Motor neuron (in vitro differentiated cells): Measurements from ENCODE around the gene BORCS6. TPM values are rescaled to one million over a fixed set of nuclear protein-coding genes. Genes with fewer than 3 reads are reported as not detected.
A peak's percentile ranks its signal among the peaks of the same experiment; 100 is the strongest.

Source experiments
- ATAC-seq, 8 experiments: fragments of 200-7000 bp; cut with Tn5 transposase; replicated peaks in 6 of 8; 2 replicates each; pipeline ENCODE4 v1.8.0; 2021; ENCODE audit warnings: mild to moderate bottlenecking in 8 of 8, moderate library complexity in 8 of 8
- H3K27ac ChIP-seq, 2 donors: fragments of 250-450 bp; sonication (Bioruptor Pico); 2 replicates each; pipeline ENCODE4 v1.9.0; 2021; ENCODE audit warnings: antibody characterized with exemption in 2 of 2, mild to moderate bottlenecking in 2 of 2, moderate library complexity in 1 of 2
- H3K4me1 ChIP-seq, 2 donors: fragments of 250-450 bp; sonication (Bioruptor Pico); replicated peaks in 1 of 2; 2 replicates each; pipeline ENCODE4 v1.6.1; 2021; ENCODE audit warnings: antibody characterized with exemption in 2 of 2, mild to moderate bottlenecking in 2 of 2, moderate library complexity in 1 of 2
- H3K4me3 ChIP-seq, 5 donors: fragments of 250-450 bp; sonication (Bioruptor Pico); 2 replicates each; pipeline ENCODE4 v1.9.0; 2021; ENCODE audit warnings: antibody characterized with exemption in 5 of 5, mild to moderate bottlenecking in 5 of 5, moderate library complexity in 4 of 5
- WGBS, 10 experiments: fragments of 450-650 bp; shearing (Covaris generic); methylation state at CpG; one replicate each; pipeline ENCODE4 v1.0.0; 2022; 5-methylcytosine and 5-hydroxymethylcytosine counted together
- in situ Hi-C, 9 experiments: fragments of 400-800 bp; cut with MboI; loops; one replicate each; pipeline ENCODE4 v1.15.0; 2021; ENCODE audit warnings: low sequenced_read_pairs in 9 of 9, low pct_unique_long_range_greater_than_20kb in 2 of 9; ENCODE audit not compliant: unreplicated experiment in 9 of 9
- total RNA-seq, 8 experiments: library from RNA; unstranded; fragments of 300-600 nt; gene quantifications; 2 replicates each; pipeline versions ENCODE4 v1.2.3 to v1.2.4, GENCODE V29; 2022

Gene BORCS6
- total RNA-seq, 8 experiments from 2014 or later: 3.5 to 11.1 (median 5.6) TPM

GRCh38 chr17:8153957-8154607 lies 35.9 kb downstream of the BORCS6 start:
- peak; percentile 7 to 31 (median 19) for ATAC-seq
- in situ Hi-C loops: no loop called here
- H3K4me3 ChIP-seq: peak overlapping the region; percentile 22 to 66 (median 48)
- H3K27ac ChIP-seq: peak overlapping the region; percentile 94 to 99
- H3K4me1 ChIP-seq: peaks cover 23 to 35% of the 10 kb centered on the region in 2 donors
- 0 to 18% (median 3%) methylated on average over 1 to 8 of the region's 22 CpGs; no CpG with 5 or more reads in 5 of the 10 experiments for WGBS, 10 experiments

GRCh38 chr17:8153525-8153956 lies 36.4 kb downstream of the BORCS6 start:
- WGBS, 10 experiments: 0 to 18% (median 6%) methylated on average over 2 to 12 of the region's 13 CpGs; no CpG with 5 or more reads in 1 of the 10 experiments
- peak in 7 of 8 experiments; percentile 0 to 27 (median 16) for ATAC-seq
- Histone ChIP-seq H3K4me1 (peaks cover 23 to 33% of the 10 kb centered on the region in 2 donors), H3K27ac (peak overlapping the region; percentile 94 to 99), H3K4me3 (peak overlapping the region; percentile 22 to 66 (median 48))
- in situ Hi-C loops: no loop called here

- WGBS, 10 experiments: 0 to 100% (median 61%) methylated on average over 1 to 4 of the region's 7 CpGs; no CpG with 5 or more reads in 2 of the 10 experiments
- in situ Hi-C loops: no loop called here
- Histone ChIP-seq H3K27ac (peak overlapping the region; percentile 86 to 99), H3K4me3 (peak overlapping the region; percentile 3 to 66 (median 13)), H3K4me1 (peaks cover 23 to 33% of the 10 kb centered on the region in 2 donors)
- no peak for ATAC-seq
Measured at GRCh38 chr17:8153031-8153451, 36.9 kb downstream of the BORCS6 start.

- in situ Hi-C loops: no loop called here
- 0 to 3% (median 0%) methylated on average over 1 to 13 of the region's 42 CpGs; no CpG with 5 or more reads in 6 of the 10 experiments for whole genome bisulfite sequencing, 10 experiments
- Histone ChIP-seq H3K4me3 (peak within 1 kb of the TSS; percentile 48 to 66 (median 56)), H3K4me1 (peaks cover 23 to 33% of the 10 kb centered on the region in 2 donors), H3K27ac (peak within 1 kb of the TSS; percentile 86 to 99)
- peak; percentile 20 to 57 (median 54) for ATAC-seq
Measured at GRCh38 chr17:8152112-8152775, 37.7 kb downstream of the BORCS6 start, which contains the start of gene PER1. Gene PER1, minus strand, starts transcription at chr17:8152404. Its CDS starts 1,698 bp downstream, at chr17:8150706.

- 0 to 10% (median 0%) methylated on average over 1 to 4 of the region's 22 CpGs; no CpG with 5 or more reads in 4 of the 10 experiments for WGBS, 10 experiments
Measured at GRCh38 chr17:8151641-8152111, 38.3 kb downstream of the BORCS6 start.

GRCh38 chr17:8151120-8151640 lies 38.8 kb downstream of the BORCS6 start:
- peak; percentile 10 to 37 (median 25) for ATAC-seq
- Histone ChIP-seq H3K4me3 (peak overlapping the region; percentile 48 to 66 (median 56)), H3K4me1 (peaks cover 19 to 30% of the 10 kb centered on the region in 2 donors), H3K27ac (peak overlapping the region; percentile 68 to 72)
- 0 to 2% methylated on average over 2 to 8 of the region's 38 CpGs; no CpG with 5 or more reads in 8 of the 10 experiments for WGBS, 10 experiments
- in situ Hi-C loops: no loop called here

More at GRCh38 chr17:8151641-8152111, 38.3 kb downstream of the BORCS6 start:
- in situ Hi-C loops: no loop called here
- Histone ChIP-seq H3K4me1 (peaks cover 19 to 30% of the 10 kb centered on the region in 2 donors), H3K27ac (peak overlapping the region; percentile 68 to 72), H3K4me3 (peak overlapping the region; percentile 48 to 66 (median 56))
- ATAC-seq: peak in 2 of 8 experiments; percentile 0 to 1

- Histone ChIP-seq H3K27ac (peak overlapping the region; percentile 68 to 72), H3K4me3 (peak overlapping the region; percentile 48 to 66 (median 56)), H3K4me1 (peaks cover 19 to 26% of the 10 kb centered on the region in 2 donors)
- in situ Hi-C loops: no loop called here
- WGBS, 10 experiments: 50 to 100% (median 87%) methylated on average over 1 to 3 of the region's 18 CpGs; no CpG with 5 or more reads in 7 of the 10 experiments
- ATAC-seq: no peak
Measured at GRCh38 chr17:8150194-8151119, 39.5 kb downstream of the BORCS6 start.

GRCh38 chr17:8149419-8150193 lies 40.4 kb downstream of the BORCS6 start:
- in situ Hi-C loops: no loop called here
- 75 to 100% (median 90%) methylated on average over 1 to 18 of the region's 29 CpGs; no CpG with 5 or more reads in 4 of the 10 experiments for WGBS, 10 experiments
- no peak for ATAC-seq
- Histone ChIP-seq H3K27ac (no peak overlapping the region), H3K4me3 (no peak overlapping the region), H3K4me1 (peaks cover 18 to 22% of the 10 kb centered on the region in 2 donors)

- in situ Hi-C loops: no loop called here
- H3K4me3 ChIP-seq: no peak overlapping the region
- 72 to 95% (median 93%) methylated on average over 3 to 4 of the region's 13 CpGs; no CpG with 5 or more reads in 6 of the 10 experiments for WGBS, 10 experiments
- H3K27ac ChIP-seq: no peak overlapping the region
- H3K4me1 ChIP-seq: peaks cover 15 to 16% of the 10 kb centered on the region in 2 donors
- no peak for ATAC-seq
Measured at GRCh38 chr17:8148560-8148959, 41.4 kb downstream of the BORCS6 start.

GRCh38 chr17:8147805-8148404 lies 42.1 kb downstream of the BORCS6 start:
- WGBS, 10 experiments: 60 to 100% (median 92%) methylated on average over 1 to 9 of the region's 13 CpGs; no CpG with 5 or more reads in 3 of the 10 experiments
- Histone ChIP-seq H3K4me3 (no peak overlapping the region), H3K27ac (no peak overlapping the region), H3K4me1 (peaks cover 10 to 11% of the 10 kb centered on the region in 2 donors)
- no peak for ATAC-seq
- in situ Hi-C loops: no loop called here

GRCh38 chr17:8147141-8147804 lies 42.7 kb downstream of the BORCS6 start:
- 80 to 100% (median 94%) methylated on average over 1 to 10 of the region's 26 CpGs; no CpG with 5 or more reads in 1 of the 10 experiments for WGBS, 10 experiments

More at GRCh38 chr17:8147141-8147804, 42.7 kb downstream of the BORCS6 start:
- ATAC-seq: no peak
- peaks cover 6% of the 10 kb centered on the region in 2 donors for H3K4me1 ChIP-seq
- H3K27ac ChIP-seq: no peak overlapping the region
- in situ Hi-C loops: no loop called here
- no peak overlapping the region for H3K4me3 ChIP-seq
